Heart left ventricle (tissue), 16 donors: ENCODE results near the gene SZT2. TPM values are rescaled to one million over a fixed set of nuclear protein-coding genes. Genes with fewer than 3 reads are reported as not detected.
"Not testable (repeated sequence)": the region's sequence is repeated elsewhere in the genome, so short reads cannot be mapped to it uniquely, and the experiment has no call there.

Source experiments
- ATAC-seq, 4 donors: fragments of 200-7000 bp; cut with Tn5 transposase; one replicate each; pipeline ENCODE4 v1.9.1; 2020 to 2022; ENCODE audit warnings: moderate library complexity in 4 of 4, mild to moderate bottlenecking in 3 of 4, moderate number of reproducible peaks in 1 of 4
- DNase-seq, 5 donors: peaks; one replicate each; pipeline ENCODE4 v3.0.0-alpha.2; 2020
- H3K27ac ChIP-seq, 12 donors: fragments of 200-600 bp; sonication (generic) in 4 of 12; one replicate each; pipeline versions ENCODE4 v1.5.0 to v1.8.0; 2016 to 2022; ENCODE audit warnings: mild to moderate bottlenecking in 2 of 12
- H3K27me3 ChIP-seq, 9 donors: fragments of 200-600 bp; sonication (generic) in 2 of 9; one replicate each; pipeline versions ENCODE4 v1.5.1 to v1.8.0; 2016 to 2022; ENCODE audit warnings: mild to moderate bottlenecking in 3 of 9
- H3K36me3 ChIP-seq, 9 donors: fragments of 200-600 bp; sonication (generic) in 2 of 9; one replicate each; pipeline versions ENCODE4 v1.5.0 to v1.8.0; 2018 to 2022; ENCODE audit warnings: mild to moderate bottlenecking in 2 of 9
- H3K4me1 ChIP-seq, 12 donors: fragments of 200-600 bp; sonication (generic) in 4 of 12; one replicate each; pipeline versions ENCODE4 v1.5.0 to v1.8.0; 2016 to 2022; ENCODE audit warnings: mild to moderate bottlenecking in 3 of 12
- H3K4me3 ChIP-seq, 12 donors: fragments of 200-600 bp; sonication (generic) in 4 of 12; one replicate each; pipeline versions ENCODE4 v1.5.0 to v1.8.0; 2017 to 2022; ENCODE audit warnings: mild to moderate bottlenecking in 9 of 12, moderate library complexity in 4 of 12
- H3K9me3 ChIP-seq, 12 donors: fragments of 200-600 bp; sonication (generic) in 4 of 12; one replicate each; pipeline versions ENCODE4 v1.5.0 to v1.8.0; 2016 to 2022; ENCODE audit warnings: mild to moderate bottlenecking in 1 of 12
- CTCF ChIP-seq, 12 donors: fragments of 200-600 bp; sonication (generic) in 4 of 12; IDR thresholded peaks; one replicate each; pipeline versions ENCODE4 v1.5.0 to v1.8.0; 2018 to 2022; ENCODE audit warnings: antibody characterized with exemption in 12 of 12, mild to moderate bottlenecking in 5 of 12
- POLR2A ChIP-seq, 2 donors: fragments of 450-650 bp; IDR thresholded peaks; one replicate each; pipeline ENCODE4 v1.6.1; 2017; ENCODE audit warnings: antibody characterized with exemption in 2 of 2, mild to moderate bottlenecking in 2 of 2, moderate library complexity in 2 of 2
- WGBS, 4 donors: extraction: QIAGEN DNeasy Blood & Tissue Kit in 2 of 4; methylation state at CpG; one replicate each; pipeline versions ENCODE4 v1.1.5 to v1.1.7; 2013 to 2018; 5-methylcytosine and 5-hydroxymethylcytosine counted together
- intact Hi-C, 10 donors: fragments of 100-400 bp; cut with DNase I; formaldehyde crosslinking; loops; one replicate each; pipeline versions ENCODE4 v1.11.1 to v1.14.2; 2022
- polyA plus RNA-seq, 2 donors: library from polyadenylated mRNA; stranded (reverse); fragments of 200-250 nt; gene quantifications; one replicate each; pipeline ENCODE4 v1.2.3, GENCODE V29; 2013
- total RNA-seq, 9 donors: library from RNA; depleted of rRNA in 2 of 9; stranded (reverse); fragments of >200 nt in 2 of 9; fragmentation: NEBNext Ultra II Directional in 3 of 9; extraction: Animal tissue kit (Norgen Biotek cat#: 25700) in 3 of 9; gene quantifications; one replicate each; pipeline versions ENCODE4 v1.1.0 to v1.2.4, GENCODE V29; 2016 to 2023
- donor health status: ischemic (EF 13 %, LVEDD 7.1; RV severe dilation, severe dysfunction).
- donor health status: healthy with polysubstance abuse.
- donor health status: DM: no; HTN: yes; CAD: no.
- donor health status: DM: no; HTN: no; CAD: no.
- donor health status: ischemic (EF 25% LVEDD 6.9; RV normal size, moderate dysfunction).
- donor health status: ischemic (EF 25% LVEDD 5.7; RV mildly dilated, moderate dysfunction).
- donor health status: healthy.
- donor health status: DM: yes; HTN: yes; CAD: no.
- donor health status: ischemic (EF 35%, LVEDD 5.7; RV mildly dilated, moderate dysfunction).
- donor health status: nonischemic (EF 11% LVEDD 7.7; RV severe dilation, severe dysfunction).
- donor health status: DM: yes; HTN: yes; CAD: no.
- donor health status: PGD.
- donor health status: ischemic (EF 29% LVEDD 5.4; RV normal size, mild dysfunction).
- donor health status: nonischemic (EF 23%, LVEDD 6.1; RV moderate dilation, normal function).

SZT2 gene
- total and polyA plus RNA-seq, 11 donors = 13.1 to 39.7 (median 24.4) TPM

GRCh38 chr1:43410571-43410970 is 20.9 kb downstream of the SZT2 start:
- TF ChIP-seq CTCF (IDR thresholded peaks at IDR 0.05) (no peak), POLR2A (IDR thresholded peaks at IDR 0.05) (no peak)
- WGBS, 4 donors = 92 to 95% (median 94%) methylated on average over 3 of the region's 3 CpGs
- Histone ChIP-seq H3K27ac (no peak overlapping the region), H3K9me3 (no peaks in the 10 kb centered on the region), H3K27me3 (no peaks in the 10 kb centered on the region), H3K36me3 (peaks cover 4 to 73% (median 53%) of the 10 kb centered on the region in 9 donors), H3K4me1 (peaks cover 0 to 3% (median 0%) of the 10 kb centered on the region in 12 donors), H3K4me3 (no peak overlapping the region)
- intact Hi-C loops = no loop called here
- ATAC-seq (no peak), DNase-seq (no peak)

- H3K9me3 ChIP-seq, ATAC-seq, H3K27me3 ChIP-seq, H3K4me3 ChIP-seq, H3K27ac ChIP-seq, DNase-seq, intact Hi-C loops, H3K4me1 ChIP-seq: not testable (repeated sequence)
- H3K36me3 ChIP-seq = peaks cover 2 to 73% (median 53%) of the 10 kb centered on the region in 9 donors
- 96 to 100% (median 98%) methylated on average over 1 of the region's 1 CpG for WGBS, 4 donors
Measured at GRCh38 chr1:43413426-43413825, 23.7 kb downstream of the SZT2 start.

GRCh38 chr1:43414634-43415223 is 25.0 kb downstream of the SZT2 start:
- ATAC-seq (peak; percentile 77 to 86 (median 78)), DNase-seq (peak in 2 of 5 donors; percentile 36 to 44)
- TF ChIP-seq POLR2A (IDR thresholded peaks at IDR 0.05) (no peak), CTCF (IDR thresholded peaks at IDR 0.05) (peak; percentile 52 to 74 (median 64))
- intact Hi-C loops = loop anchor here in 8 of 10 donors (1.0 to 5.0 kb wide), 6 partner anchors 176 to 188 kb away; no protein-coding TSS in a partner anchor
- Histone ChIP-seq H3K4me1 (peaks cover 0 to 7% (median 0%) of the 10 kb centered on the region in 12 donors), H3K27me3 (no peaks in the 10 kb centered on the region), H3K4me3 (no peak overlapping the region), H3K9me3 (no peaks in the 10 kb centered on the region), H3K36me3 (peaks cover 0 to 73% (median 56%) of the 10 kb centered on the region in 9 donors), H3K27ac (no peak overlapping the region)
- WGBS, 4 donors = 73 to 81% (median 80%) methylated on average over 5 of the region's 5 CpGs

GRCh38 chr1:43415901-43416300 is 26.2 kb downstream of the SZT2 start:
- Histone ChIP-seq H3K27ac (peak overlapping the region in 4 of 12 donors; percentile 0 to 46 (median 29)), H3K27me3 (no peaks in the 10 kb centered on the region), H3K9me3 (no peaks in the 10 kb centered on the region), H3K36me3 (peaks cover 2 to 73% (median 60%) of the 10 kb centered on the region in 9 donors), H3K4me3 (no peak overlapping the region), H3K4me1 (peaks cover 0 to 7% (median 0%) of the 10 kb centered on the region in 12 donors)
- DNase-seq (no peak), ATAC-seq (peak in 2 of 4 donors; percentile 33 to 46)
- TF ChIP-seq CTCF (IDR thresholded peaks at IDR 0.05) (no peak), POLR2A (IDR thresholded peaks at IDR 0.05) (no peak)
- WGBS, 4 donors = 55 to 74% (median 59%) methylated on average over 5 of the region's 5 CpGs
- intact Hi-C loops = loop anchor here in 6 of 10 donors (1.0 to 5.0 kb wide), 5 partner anchors 177 to 189 kb away; no protein-coding TSS in a partner anchor
